ENCODE results near the gene RSKR.

RSKR gene

DNA sequence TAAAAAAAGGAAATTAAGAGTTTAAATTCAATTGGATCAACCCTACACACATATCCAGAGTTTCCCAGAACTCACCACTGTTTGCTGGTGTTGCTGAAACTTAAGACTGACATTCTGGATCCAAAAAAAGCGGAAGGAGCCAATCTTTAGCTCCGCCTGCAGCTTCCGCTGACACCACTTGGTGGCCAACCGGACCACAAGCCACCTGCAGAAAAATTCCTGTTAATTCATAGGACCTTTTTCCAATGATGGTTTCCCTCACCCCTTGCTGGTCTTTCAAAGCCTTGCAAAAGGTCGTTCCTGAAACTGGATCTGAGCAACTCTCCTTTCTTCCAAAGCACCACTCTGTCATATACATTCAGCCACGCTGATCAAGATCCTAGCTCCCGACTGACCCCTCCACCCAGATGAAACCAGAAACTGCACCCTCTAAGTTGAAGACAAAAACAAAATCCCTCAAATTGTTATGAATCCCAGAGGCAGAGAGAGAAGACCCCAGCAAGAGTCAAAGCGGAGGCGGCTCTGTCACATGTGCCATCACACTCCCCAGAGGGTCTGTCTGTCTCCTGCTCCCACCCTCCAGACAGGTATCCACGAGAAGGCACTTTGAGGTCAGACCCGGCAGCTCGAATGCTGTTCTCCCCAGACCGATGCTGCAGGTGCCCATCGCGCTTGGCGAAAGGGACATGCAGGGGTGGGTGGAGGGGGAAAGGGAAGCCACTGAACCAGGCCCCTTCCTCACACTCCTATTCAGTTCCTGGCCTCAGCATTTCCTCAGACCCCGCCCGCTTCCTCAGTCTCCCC is 30.2 kb upstream of the RSKR start:
- peak overlapping the region; percentile 76 for H3K4me2 ChIP-seq (ENCODE audit: low read depth, low read length)
- TF ChIP-seq, protein P1, sequence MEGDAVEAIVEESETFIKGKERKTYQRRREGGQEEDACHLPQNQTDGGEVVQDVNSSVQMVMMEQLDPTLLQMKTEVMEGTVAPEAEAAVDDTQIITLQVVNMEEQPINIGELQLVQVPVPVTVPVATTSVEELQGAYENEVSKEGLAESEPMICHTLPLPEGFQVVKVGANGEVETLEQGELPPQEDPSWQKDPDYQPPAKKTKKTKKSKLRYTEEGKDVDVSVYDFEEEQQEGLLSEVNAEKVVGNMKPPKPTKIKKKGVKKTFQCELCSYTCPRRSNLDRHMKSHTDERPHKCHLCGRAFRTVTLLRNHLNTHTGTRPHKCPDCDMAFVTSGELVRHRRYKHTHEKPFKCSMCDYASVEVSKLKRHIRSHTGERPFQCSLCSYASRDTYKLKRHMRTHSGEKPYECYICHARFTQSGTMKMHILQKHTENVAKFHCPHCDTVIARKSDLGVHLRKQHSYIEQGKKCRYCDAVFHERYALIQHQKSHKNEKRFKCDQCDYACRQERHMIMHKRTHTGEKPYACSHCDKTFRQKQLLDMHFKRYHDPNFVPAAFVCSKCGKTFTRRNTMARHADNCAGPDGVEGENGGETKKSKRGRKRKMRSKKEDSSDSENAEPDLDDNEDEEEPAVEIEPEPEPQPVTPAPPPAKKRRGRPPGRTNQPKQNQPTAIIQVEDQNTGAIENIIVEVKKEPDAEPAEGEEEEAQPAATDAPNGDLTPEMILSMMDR (IDR thresholded peaks at IDR 0.05; ENCODE audit: low read length), result peak; percentile 55
- TF ChIP-seq EZH2 (optimal IDR thresholded peaks at IDR 0.05; ENCODE audit: low read depth, low read length), result no peak
- peak; percentile 64 for DNase-seq
- H3K4me3 ChIP-seq (ENCODE audit: low read length), result peak overlapping the region; percentile 89
- H3F3A ChIP-seq (ENCODE audit: insufficient read depth, low read length), result peaks cover 12% of the 10 kb centered on the region
- H3K27me3 ChIP-seq (replicated peaks; ENCODE audit: insufficient read depth, low read length), result no peaks in the 10 kb centered on the region
- H3K4me1 ChIP-seq (ENCODE audit: low read length), result peaks cover 20% of the 10 kb centered on the region
- H3K36me3 ChIP-seq (replicated peaks; ENCODE audit: insufficient read depth, low read length), result peaks cover 17% of the 10 kb centered on the region
- H3K9me2 ChIP-seq (replicated peaks; ENCODE audit: insufficient read depth, low read length), result no peaks in the 10 kb centered on the region
- peaks cover 51% of the 10 kb centered on the region for H3K79me2 ChIP-seq (ENCODE audit: low read length)
- peak overlapping the region; percentile 76 for H3K9ac ChIP-seq (ENCODE audit: low read length)
- peak overlapping the region; percentile 44 for H2AFZ ChIP-seq (ENCODE audit: low read length)
- H4K20me1 ChIP-seq (ENCODE audit: insufficient read depth, low read length), result 0 out of 2 replicates have a peak, but pooled peaks cover 4% of the 10 kb centered on the region
- peak overlapping the region; percentile 34; the same call in 1 of the 2 replicates for H3K27ac ChIP-seq (ENCODE audit: low read length)
- H3K9me3 ChIP-seq (replicated peaks; ENCODE audit: insufficient read depth, low read length), result no peaks in the 10 kb centered on the region

DNA sequence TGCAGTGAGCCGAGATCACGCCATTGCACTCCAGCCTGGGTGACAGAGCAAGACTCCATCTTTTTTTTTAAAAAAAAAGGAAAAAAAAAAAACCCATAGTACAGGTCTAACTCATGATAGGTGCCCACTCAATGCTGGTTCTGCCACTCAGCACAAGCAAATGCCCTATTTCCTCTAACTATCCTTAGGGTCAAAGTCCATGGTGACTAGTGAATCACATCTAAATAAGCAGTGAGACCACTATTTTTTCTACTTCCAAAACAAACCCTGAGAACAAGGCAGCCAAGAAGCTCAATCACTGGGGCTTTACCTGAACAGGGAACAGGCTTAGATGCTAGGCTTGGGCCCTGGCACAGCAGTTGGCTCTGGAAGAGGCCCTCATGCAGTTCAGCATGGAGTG is 27.6 kb upstream of the RSKR start:
- no peaks in the 10 kb centered on the region for H3K9me2 ChIP-seq (replicated peaks; ENCODE audit: insufficient read depth, low read length)
- H4K20me1 ChIP-seq (ENCODE audit: insufficient read depth, low read length), result 0 out of 2 replicates have a peak, but pooled peaks cover 4% of the 10 kb centered on the region
- H2AFZ ChIP-seq (ENCODE audit: low read length), result no peak overlapping the region
- no peak overlapping the region for H3K27ac ChIP-seq (ENCODE audit: low read length)
- H3K9me3 ChIP-seq (replicated peaks; ENCODE audit: insufficient read depth, low read length), result no peaks in the 10 kb centered on the region
- no peaks in the 10 kb centered on the region for H3K27me3 ChIP-seq (replicated peaks; ENCODE audit: insufficient read depth, low read length)
- no peak overlapping the region for H3K4me3 ChIP-seq (ENCODE audit: low read length)
- peaks cover 19% of the 10 kb centered on the region for H3K4me1 ChIP-seq (ENCODE audit: low read length)
- peaks cover 12% of the 10 kb centered on the region for H3F3A ChIP-seq (ENCODE audit: insufficient read depth, low read length)
- H3K4me2 ChIP-seq (ENCODE audit: low read depth, low read length), result no peak overlapping the region
- TF ChIP-seq EZH2 (optimal IDR thresholded peaks at IDR 0.05; ENCODE audit: low read depth, low read length), result no peak
- TF ChIP-seq, protein P1 (IDR thresholded peaks at IDR 0.05; ENCODE audit: low read length), result no peak
- TF ChIP-seq EZH2phosphoT487 (IDR thresholded peaks at IDR 0.05; ENCODE audit: low read length), result no peak
- H3K79me2 ChIP-seq (ENCODE audit: low read length), result peaks cover 65% of the 10 kb centered on the region
- no peak for DNase-seq
- peaks cover 25% of the 10 kb centered on the region for H3K36me3 ChIP-seq (replicated peaks; ENCODE audit: insufficient read depth, low read length)
- H3K9ac ChIP-seq (ENCODE audit: low read length), result no peak overlapping the region

DNA sequence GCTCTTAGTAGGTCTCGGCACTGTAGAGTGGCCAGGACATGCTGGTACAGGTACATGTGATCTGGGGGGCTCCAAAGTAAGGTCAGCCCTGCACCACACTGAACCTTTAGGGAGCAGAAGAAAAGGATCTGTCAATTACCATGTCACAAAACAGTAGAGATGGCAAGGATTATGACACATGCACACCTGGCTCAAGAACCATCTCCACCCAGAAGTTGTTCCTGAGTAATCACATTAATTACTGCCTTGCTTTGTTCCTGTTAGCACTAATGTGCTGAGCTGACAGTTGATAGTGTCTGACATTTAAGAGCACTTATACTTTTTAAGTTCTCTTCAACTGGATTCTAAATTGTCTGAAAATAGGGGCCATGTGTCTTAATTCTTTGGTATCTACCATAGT is 21.5 kb upstream of the RSKR start:
- no peak overlapping the region for H2AFZ ChIP-seq (ENCODE audit: low read length)
- no peaks in the 10 kb centered on the region for H3K9me3 ChIP-seq (replicated peaks; ENCODE audit: insufficient read depth, low read length)
- no peak overlapping the region for H3K4me2 ChIP-seq (ENCODE audit: low read depth, low read length)
- H3K9ac ChIP-seq (ENCODE audit: low read length), result no peak overlapping the region
- no peaks in the 10 kb centered on the region for H3K9me2 ChIP-seq (replicated peaks; ENCODE audit: insufficient read depth, low read length)
- H4K20me1 ChIP-seq (ENCODE audit: insufficient read depth, low read length), result no peaks in the 10 kb centered on the region; the same call in 1 of the 2 replicates
- peaks cover 55% of the 10 kb centered on the region for H3K79me2 ChIP-seq (ENCODE audit: low read length)
- no peaks in the 10 kb centered on the region for H3F3A ChIP-seq (ENCODE audit: insufficient read depth, low read length)
- no peaks in the 10 kb centered on the region for H3K27me3 ChIP-seq (replicated peaks; ENCODE audit: insufficient read depth, low read length)
- peaks cover 42% of the 10 kb centered on the region for H3K36me3 ChIP-seq (replicated peaks; ENCODE audit: insufficient read depth, low read length)
- no peak overlapping the region for H3K4me3 ChIP-seq (ENCODE audit: low read length)
- TF ChIP-seq, protein P1 (IDR thresholded peaks at IDR 0.05; ENCODE audit: low read length), result no peak
- TF ChIP-seq EZH2phosphoT487 (IDR thresholded peaks at IDR 0.05; ENCODE audit: low read length), result no peak
- TF ChIP-seq EZH2 (optimal IDR thresholded peaks at IDR 0.05; ENCODE audit: low read depth, low read length), result no peak
- no peak overlapping the region for H3K27ac ChIP-seq (ENCODE audit: low read length)
- H3K4me1 ChIP-seq (ENCODE audit: low read length), result no peaks in the 10 kb centered on the region
- no peak for DNase-seq
